Measurements from ENCODE around the gene GANC. TPM values are rescaled to one million over a fixed set of nuclear protein-coding genes. Genes with fewer than 3 reads are reported as not detected.

GANC gene
- polyA plus RNA-seq, 3 donors: 14.5 to 24.4 (median 21.1) TPM

- Mint-ChIP-seq H3K36me3 (peaks cover 54 to 63% of the 10 kb centered on the region in 2 donors), H3K27ac (peak overlapping the region; percentile 28 to 87 (median 72)), H3K27me3 (ENCODE audit: low read depth in 3 of 3) (peaks cover 0 to 1% (median 0%) of the 10 kb centered on the region in 3 donors), H3K4me1 (peaks cover 20% of the 10 kb centered on the region), H3K4me3 (no peak overlapping the region), H3K9me3 (no peaks in the 10 kb centered on the region)
- DNase-seq: peak; percentile 21 to 55 (median 22)
- no peaks in the 10 kb centered on the region for H3K27me3 ChIP-seq (ENCODE audit: control insufficient read depth in 2 of 2, insufficient read depth in 2 of 2, low read length in 2 of 2)
- H3K79me2 ChIP-seq (ENCODE audit: insufficient read depth, low read length): no peaks in the 10 kb centered on the region
- H3K36me3 ChIP-seq (replicated peaks in 1 of 2; ENCODE audit: control insufficient read depth in 1 of 2, insufficient read depth in 2 of 2, low read length in 2 of 2): peaks cover 45 to 83% of the 10 kb centered on the region in 2 donors
- H3K4me1 ChIP-seq (ENCODE audit: control insufficient read depth in 1 of 2, insufficient read depth in 2 of 2, low read length in 2 of 2): peaks cover 8 to 14% of the 10 kb centered on the region in 2 donors
- no peaks in the 10 kb centered on the region for H4K20me1 ChIP-seq (ENCODE audit: insufficient read depth, low read length)
- H3K27ac ChIP-seq (ENCODE audit: low read depth in 1 of 2, low read length in 2 of 2): peak overlapping the region; percentile 17 to 61
- intact Hi-C loops (cut with micrococcal nuclease): no loop called here
- no peak overlapping the region for H3K9ac ChIP-seq (ENCODE audit: insufficient read depth, low read length, poor library complexity, severe bottlenecking)
- no peaks in the 10 kb centered on the region for H3K9me3 ChIP-seq (replicated peaks in 1 of 2; ENCODE audit: control insufficient read depth in 1 of 2, insufficient read depth in 1 of 2, low read length in 2 of 2)
- no peak overlapping the region for H3K4me2 ChIP-seq (replicated peaks; ENCODE audit: extremely low read depth, low read length, poor library complexity, severe bottlenecking)
- TF ChIP-seq CTCF (IDR thresholded peaks at IDR 0.05): no peak
- peak overlapping the region; percentile 29 for H2AFZ ChIP-seq (ENCODE audit: insufficient read depth, low read depth, low read length, poor library complexity, severe bottlenecking)
- H3K4me3 ChIP-seq (replicated peaks in 1 of 3; ENCODE audit: low read depth in 2 of 3, low read length in 3 of 3): no peak overlapping the region
- 61% methylated on average over 5 of the region's 15 CpGs for WGBS (ENCODE audit: insufficient coverage)
Measured at GRCh38 chr15:42402455-42403205, 129.6 kb downstream of the GANC start.

- intact Hi-C loops (cut with micrococcal nuclease): no loop called here
- H3K27me3 ChIP-seq (ENCODE audit: control insufficient read depth in 2 of 2, insufficient read depth in 2 of 2, low read length in 2 of 2): no peaks in the 10 kb centered on the region
- Mint-ChIP-seq H3K9me3 (no peaks in the 10 kb centered on the region), H3K4me3 (no peak overlapping the region), H3K4me1 (peaks cover 20% of the 10 kb centered on the region), H3K27me3 (ENCODE audit: low read depth in 3 of 3) (peaks cover 0 to 1% (median under 1%) of the 10 kb centered on the region in 3 donors), H3K36me3 (peaks cover 54 to 65% of the 10 kb centered on the region in 2 donors), H3K27ac (peak overlapping the region in 2 of 7 donors; percentile 34 to 36)
- no peak for DNase-seq
- no peaks in the 10 kb centered on the region for H3K9me3 ChIP-seq (replicated peaks in 1 of 2; ENCODE audit: control insufficient read depth in 1 of 2, insufficient read depth in 1 of 2, low read length in 2 of 2)
- peaks cover 7% of the 10 kb centered on the region for H4K20me1 ChIP-seq (ENCODE audit: insufficient read depth, low read length)
- H3K27ac ChIP-seq (ENCODE audit: low read depth in 1 of 2, low read length in 2 of 2): peak overlapping the region in 1 of 2 donors; percentile 61
- peaks cover 8 to 14% of the 10 kb centered on the region in 2 donors for H3K4me1 ChIP-seq (ENCODE audit: control insufficient read depth in 1 of 2, insufficient read depth in 2 of 2, low read length in 2 of 2)
- no peak for TF ChIP-seq CTCF (IDR thresholded peaks at IDR 0.05)
- peaks cover 45 to 75% of the 10 kb centered on the region in 2 donors for H3K36me3 ChIP-seq (replicated peaks in 1 of 2; ENCODE audit: control insufficient read depth in 1 of 2, insufficient read depth in 2 of 2, low read length in 2 of 2)
- no peak overlapping the region for H3K9ac ChIP-seq (ENCODE audit: insufficient read depth, low read length, poor library complexity, severe bottlenecking)
- no peak overlapping the region for H2AFZ ChIP-seq (ENCODE audit: insufficient read depth, low read depth, low read length, poor library complexity, severe bottlenecking)
- 95% methylated on average over 6 of the region's 7 CpGs for WGBS (ENCODE audit: insufficient coverage)
- no peaks in the 10 kb centered on the region for H3K79me2 ChIP-seq (ENCODE audit: insufficient read depth, low read length)
- H3K4me3 ChIP-seq (replicated peaks in 1 of 3; ENCODE audit: low read depth in 2 of 3, low read length in 3 of 3): no peak overlapping the region
- H3K4me2 ChIP-seq (replicated peaks; ENCODE audit: extremely low read depth, low read length, poor library complexity, severe bottlenecking): no peak overlapping the region
Measured at GRCh38 chr15:42403389-42403788, 130.4 kb downstream of the GANC start.

All from CD14-positive monocyte (primary cell).